ENCODE results near the gene FAS. TPM values are rescaled to one million over a fixed set of nuclear protein-coding genes. Genes with fewer than 3 reads are reported as not detected.

FAS gene
- total RNA-seq, 2 experiments from 2014 or later: 7.7 to 19.2 TPM

DNA sequence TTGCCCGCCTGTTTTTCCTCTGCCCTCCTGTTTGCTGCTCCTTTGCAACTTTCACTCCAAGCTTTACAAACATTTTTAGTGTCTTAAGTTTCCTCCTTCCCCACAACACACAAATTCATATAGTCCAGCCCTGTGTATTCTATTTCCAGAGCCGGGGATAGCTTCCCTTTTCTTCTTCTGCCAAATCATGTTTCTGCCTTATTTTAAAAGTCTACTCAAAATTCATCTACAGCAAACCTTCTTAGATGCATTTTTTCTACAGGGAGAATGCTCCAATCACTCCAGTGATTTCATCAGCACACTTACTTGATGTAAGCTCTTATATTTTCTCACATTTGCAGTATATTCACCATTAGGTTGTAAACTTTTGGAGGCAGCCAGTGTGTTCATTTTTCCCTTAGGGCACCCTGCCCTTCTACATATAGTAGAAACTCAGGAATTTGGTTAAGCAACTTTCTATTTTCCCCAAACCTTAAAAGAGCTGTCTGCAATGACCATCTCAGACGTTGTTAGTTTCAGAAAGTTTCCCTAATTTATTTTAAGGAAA, 25.7 kb upstream of the FAS start:
- Histone ChIP-seq H3K9me3 (ENCODE audit: low read length) (no peaks in the 10 kb centered on the region), H3K79me2 (ENCODE audit: insufficient read depth, low read depth, low read length) (no peaks in the 10 kb centered on the region), H4K20me1 (ENCODE audit: insufficient read depth, low read length) (no peaks in the 10 kb centered on the region), H3K4me1 (ENCODE audit: insufficient read depth, low read length, poor library complexity, severe bottlenecking) (no peaks in the 10 kb centered on the region), H2AFZ (ENCODE audit: low read length) (no peak overlapping the region), H3K4me2 (ENCODE audit: low read length) (no peak overlapping the region), H3K9me2 (ENCODE audit: insufficient read depth, low read length) (no peaks in the 10 kb centered on the region), H3K27ac (ENCODE audit: low read depth, low read length, poor library complexity, severe bottlenecking) (no peak overlapping the region), H3K4me3 (ENCODE audit: low read depth, low read length, poor library complexity, severe bottlenecking) (no peak overlapping the region), H3K36me3 (ENCODE audit: insufficient read depth, low read length) (no peaks in the 10 kb centered on the region)
- no peak for TF ChIP-seq EZH2phosphoT487 (IDR thresholded peaks at IDR 0.05; ENCODE audit: borderline replicate concordance, low read depth, low read length)
- TF ChIP-seq, protein P1, sequence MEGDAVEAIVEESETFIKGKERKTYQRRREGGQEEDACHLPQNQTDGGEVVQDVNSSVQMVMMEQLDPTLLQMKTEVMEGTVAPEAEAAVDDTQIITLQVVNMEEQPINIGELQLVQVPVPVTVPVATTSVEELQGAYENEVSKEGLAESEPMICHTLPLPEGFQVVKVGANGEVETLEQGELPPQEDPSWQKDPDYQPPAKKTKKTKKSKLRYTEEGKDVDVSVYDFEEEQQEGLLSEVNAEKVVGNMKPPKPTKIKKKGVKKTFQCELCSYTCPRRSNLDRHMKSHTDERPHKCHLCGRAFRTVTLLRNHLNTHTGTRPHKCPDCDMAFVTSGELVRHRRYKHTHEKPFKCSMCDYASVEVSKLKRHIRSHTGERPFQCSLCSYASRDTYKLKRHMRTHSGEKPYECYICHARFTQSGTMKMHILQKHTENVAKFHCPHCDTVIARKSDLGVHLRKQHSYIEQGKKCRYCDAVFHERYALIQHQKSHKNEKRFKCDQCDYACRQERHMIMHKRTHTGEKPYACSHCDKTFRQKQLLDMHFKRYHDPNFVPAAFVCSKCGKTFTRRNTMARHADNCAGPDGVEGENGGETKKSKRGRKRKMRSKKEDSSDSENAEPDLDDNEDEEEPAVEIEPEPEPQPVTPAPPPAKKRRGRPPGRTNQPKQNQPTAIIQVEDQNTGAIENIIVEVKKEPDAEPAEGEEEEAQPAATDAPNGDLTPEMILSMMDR (conservative IDR thresholded peaks at IDR 0.05; ENCODE audit: low read length): no peak
- DNase-seq (ENCODE audit: low spot score): no peak
- POLR2A ChIA-PET: interaction anchor here (0.6 to 1.0 kb wide), 2 partner anchors 27 to 38 kb away, joined by 3 to 4 read pairs; no protein-coding TSS in a partner anchor
- intact Hi-C loops (cut with micrococcal nuclease; ENCODE audit: unreplicated experiment): no loop called here
- CTCF ChIA-PET (ENCODE audit: unreplicated experiment): no interaction called here
- no TSS peak for BruUV-seq (replicated peaks)

DNA sequence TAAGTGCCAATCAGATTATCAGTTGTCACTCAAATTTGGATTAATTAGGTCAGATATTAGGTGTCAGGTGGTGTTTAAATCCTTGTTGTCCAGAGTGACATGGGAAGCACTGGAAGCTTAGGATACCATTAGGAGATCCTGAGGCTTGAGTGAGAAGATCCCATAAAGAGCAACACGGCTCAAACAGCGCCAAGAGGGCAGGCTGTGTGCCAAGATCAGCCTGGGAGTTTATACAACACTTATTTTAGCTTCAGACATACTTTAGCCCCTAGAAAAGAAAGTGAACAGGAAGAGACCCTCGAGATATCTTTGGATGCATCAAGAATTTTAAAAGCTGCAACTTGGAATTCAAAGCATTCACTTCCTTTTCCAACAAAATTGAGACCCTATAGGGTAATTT, 23.8 kb upstream of the FAS start:
- no peak overlapping the region for H2AFZ ChIP-seq (ENCODE audit: low read length)
- ChIA-PET CTCF (ENCODE audit: unreplicated experiment) (no interaction called here), POLR2A (interaction anchor here (0.6 to 0.9 kb wide), 3 partner anchors 8 to 230 kb away, joined by 3 to 5 read pairs (median 3); no protein-coding TSS in a partner anchor)
- H3K9me3 ChIP-seq (ENCODE audit: low read length): no peaks in the 10 kb centered on the region
- intact Hi-C loops (cut with micrococcal nuclease; ENCODE audit: unreplicated experiment): no loop called here
- no peaks in the 10 kb centered on the region for H3K36me3 ChIP-seq (ENCODE audit: insufficient read depth, low read length)
- no peak for DNase-seq (ENCODE audit: low spot score)
- H3K4me3 ChIP-seq (ENCODE audit: low read depth, low read length, poor library complexity, severe bottlenecking): no peak overlapping the region
- no peak overlapping the region for H3K4me2 ChIP-seq (ENCODE audit: low read length)
- BruUV-seq (replicated peaks): no TSS peak
- no peaks in the 10 kb centered on the region for H3K4me1 ChIP-seq (ENCODE audit: insufficient read depth, low read length, poor library complexity, severe bottlenecking)
- no peaks in the 10 kb centered on the region for H3K79me2 ChIP-seq (ENCODE audit: insufficient read depth, low read depth, low read length)
- TF ChIP-seq, protein P1 (conservative IDR thresholded peaks at IDR 0.05; ENCODE audit: low read length): no peak
- no peak for TF ChIP-seq EZH2phosphoT487 (IDR thresholded peaks at IDR 0.05; ENCODE audit: borderline replicate concordance, low read depth, low read length)
- no peaks in the 10 kb centered on the region for H4K20me1 ChIP-seq (ENCODE audit: insufficient read depth, low read length)
- H3K9me2 ChIP-seq (ENCODE audit: insufficient read depth, low read length): no peaks in the 10 kb centered on the region
- H3K27ac ChIP-seq (ENCODE audit: low read depth, low read length, poor library complexity, severe bottlenecking): no peak overlapping the region

DNA sequence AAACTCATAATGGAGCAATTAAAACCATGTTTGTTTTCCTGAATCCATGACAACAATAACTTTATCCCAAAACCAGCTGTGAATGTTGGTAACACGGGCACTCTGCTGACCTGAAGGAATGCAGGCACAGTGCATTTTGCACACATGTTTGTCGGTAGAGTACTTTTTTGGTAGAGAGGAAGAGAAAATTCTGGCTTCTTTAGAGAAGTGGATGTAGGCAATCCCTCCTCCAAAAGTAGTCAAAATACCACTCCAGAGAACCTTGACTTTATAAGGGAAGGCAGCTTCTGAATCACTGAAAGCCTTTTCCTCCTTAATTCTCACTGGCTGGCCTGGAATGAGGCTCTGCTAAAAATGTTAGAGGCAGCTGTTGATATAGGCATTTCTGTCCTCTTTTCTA, 22.2 kb upstream of the FAS start:
- no peak overlapping the region for H3K27ac ChIP-seq (ENCODE audit: low read depth, low read length, poor library complexity, severe bottlenecking)
- intact Hi-C loops (cut with micrococcal nuclease; ENCODE audit: unreplicated experiment): no loop called here
- H2AFZ ChIP-seq (ENCODE audit: low read length): no peak overlapping the region
- H3K4me3 ChIP-seq (ENCODE audit: low read depth, low read length, poor library complexity, severe bottlenecking): no peak overlapping the region
- H3K4me1 ChIP-seq (ENCODE audit: insufficient read depth, low read length, poor library complexity, severe bottlenecking): no peaks in the 10 kb centered on the region
- no peaks in the 10 kb centered on the region for H3K36me3 ChIP-seq (ENCODE audit: insufficient read depth, low read length)
- H4K20me1 ChIP-seq (ENCODE audit: insufficient read depth, low read length): no peaks in the 10 kb centered on the region
- no peaks in the 10 kb centered on the region for H3K79me2 ChIP-seq (ENCODE audit: insufficient read depth, low read depth, low read length)
- no peaks in the 10 kb centered on the region for H3K9me2 ChIP-seq (ENCODE audit: insufficient read depth, low read length)
- CTCF ChIA-PET (ENCODE audit: unreplicated experiment): no interaction called here
- no peaks in the 10 kb centered on the region for H3K9me3 ChIP-seq (ENCODE audit: low read length)
- no TSS peak for BruUV-seq (replicated peaks)
- TF ChIP-seq EZH2phosphoT487 (IDR thresholded peaks at IDR 0.05; ENCODE audit: borderline replicate concordance, low read depth, low read length): no peak
- TF ChIP-seq, protein P1 (conservative IDR thresholded peaks at IDR 0.05; ENCODE audit: low read length): no peak
- DNase-seq (ENCODE audit: low spot score): no peak
- POLR2A ChIA-PET: interaction anchor here (0.6 to 0.9 kb wide), 2 partner anchors 21 to 31 kb away, joined by 3 to 9 read pairs; no protein-coding TSS in a partner anchor
- no peak overlapping the region for H3K4me2 ChIP-seq (ENCODE audit: low read length)
